GM12878 (cell line): ENCODE measurements around the gene ELP6. TPM values are rescaled to one million over a fixed set of nuclear protein-coding genes. Genes with fewer than 3 reads are reported as not detected.

Experiments
- ATAC-seq: fragments of 200-7000 bp; cut with Tn5 transposase; 3 replicates; pipeline ENCODE4 v1.9.1; 2020; ENCODE audit warnings: mild to moderate bottlenecking, moderate library complexity
- BruUV-seq: library from RNA; stranded (reverse); fragments of 400-500 nt; replicated peaks from 2 replicates; lab custom pipeline; 2021; lab: Mats Ljungman, UMichigan
- CTCF ChIA-PET: fragments of 300-600 bp; sonication (Branson Sonifier 250); formaldehyde crosslinking; extraction: SDS; loops from one replicate; lab custom pipeline; 2021; ENCODE audit warnings: inconsistent platforms; lab: Yijun Ruan, JAX
- POLR2A ChIA-PET: fragments of 350-600 bp; formaldehyde crosslinking; extraction: SDS; loops from one replicate; lab custom pipeline; 2021; ENCODE audit warnings: inconsistent platforms; lab: Charles Lee
- RAD21 ChIA-PET: fragments of 300-600 bp; sonication (Branson Sonifier 250); formaldehyde crosslinking; loops from one replicate; lab custom pipeline; 2023; ENCODE audit warnings: antibody characterized with exemption; ENCODE audit not compliant: unreplicated experiment; lab: Charles Lee
- SMC1A ChIA-PET: fragments of 300-600 bp; sonication (Branson Sonifier 250); formaldehyde crosslinking; loops from one replicate; lab custom pipeline; 2023; ENCODE audit not compliant: unreplicated experiment, uncharacterized antibody; lab: Charles Lee
- DNase-seq: peaks from one replicate; pipeline ENCODE4 v3.0.0-alpha.2; 2011; ENCODE audit warnings: low read depth, low spot score
- FAIRE-seq: peaks from 3 replicates; lab custom pipeline; 2011; peaks lifted over from hg19 to GRCh38; lab: Jason Lieb, UNC
- H2AFZ ChIP-seq: 2 replicates; pipeline ENCODE4 v1.6.0; 2011; ENCODE audit warnings: low read depth, low read length, control low read depth; ENCODE audit not compliant: control insufficient read depth
- H3K27ac ChIP-seq: 2 replicates; pipeline ENCODE4 v1.5.1; 2011; ENCODE audit warnings: control low read depth; ENCODE audit not compliant: control insufficient read depth, insufficient read depth
- H3K27me3 ChIP-seq, 2 experiments: replicated peaks in 1 of 2; 2 replicates each; pipeline versions ENCODE4 v1.6.0 to v1.6.1; 2011; ENCODE audit warnings: low read length in 1 of 2; ENCODE audit not compliant: control insufficient read depth in 2 of 2, insufficient read depth in 2 of 2
- H3K36me3 ChIP-seq, 2 experiments: 2 replicates each; pipeline ENCODE4 v1.5.1; 2011; ENCODE audit warnings: low read length in 1 of 2; ENCODE audit not compliant: control insufficient read depth in 2 of 2, insufficient read depth in 2 of 2
- H3K4me1 ChIP-seq: 2 replicates; pipeline ENCODE4 v1.6.1; 2011; ENCODE audit warnings: mild to moderate bottlenecking, low read length, moderate library complexity, mixed read lengths; ENCODE audit not compliant: control insufficient read depth, insufficient read depth
- H3K4me2 ChIP-seq: 2 replicates; pipeline ENCODE4 v1.6.0; 2011; ENCODE audit warnings: control low read depth; ENCODE audit not compliant: control insufficient read depth, insufficient read depth
- H3K4me3 ChIP-seq: fragments of 200-600 bp; sonication (generic); 2 replicates; pipeline ENCODE4 v1.5.1; 2016
- H3K79me2 ChIP-seq: 2 replicates; pipeline ENCODE4 v1.6.0; 2011; ENCODE audit warnings: low read length; ENCODE audit not compliant: control insufficient read depth, insufficient read depth
- H3K9ac ChIP-seq: 2 replicates; pipeline ENCODE4 v1.8.0; 2011; ENCODE audit warnings: low read length, control low read depth, mixed read lengths; ENCODE audit not compliant: control insufficient read depth, insufficient read depth
- H3K9me3 ChIP-seq: replicated peaks from 3 replicates; pipeline ENCODE4 v1.5.1; 2011; ENCODE audit warnings: mild to moderate bottlenecking, low read length; ENCODE audit not compliant: control insufficient read depth, insufficient read depth
- H4K20me1 ChIP-seq: 2 replicates; pipeline ENCODE4 v1.6.0; 2011; ENCODE audit not compliant: control insufficient read depth, insufficient read depth
- BHLHE40 ChIP-seq, 2 experiments: fragments of 450-650 bp in 1 of 2; IDR thresholded peaks; 2 replicates each; pipeline ENCODE4 v1.6.1; 2011 to 2017; ENCODE audit warnings: low read depth in 2 of 2, borderline replicate concordance in 1 of 2, improper control_type of control experiment in 1 of 2, low read length in 1 of 2, mild to moderate bottlenecking in 1 of 2
- CHD2 ChIP-seq: IDR thresholded peaks from 2 replicates; pipeline ENCODE4 v1.6.1; 2011; ENCODE audit warnings: low read depth, low read length, improper control_type of control experiment, borderline replicate concordance
- CUX1 ChIP-seq: IDR thresholded peaks from 2 replicates; pipeline ENCODE4 v1.6.1; 2012; ENCODE audit warnings: improper control_type of control experiment, low read depth, low read length; ENCODE audit not compliant: insufficient replicate concordance
- KAT2A ChIP-seq: conservative IDR thresholded peaks from 2 replicates; pipeline ENCODE4 v1.6.1; 2011; ENCODE audit warnings: low read depth, low read length; ENCODE audit not compliant: control insufficient read depth
- KLF5 ChIP-seq: fragments of 450-650 bp; IDR thresholded peaks from 2 replicates; pipeline ENCODE4 v1.6.1; 2014; ENCODE audit warnings: mild to moderate bottlenecking; ENCODE audit not compliant: partially characterized antibody
- MEF2B ChIP-seq: fragments of 450-650 bp; IDR thresholded peaks from 2 replicates; pipeline ENCODE4 v1.6.1; 2018; ENCODE audit warnings: mild to moderate bottlenecking, moderate library complexity; ENCODE audit not compliant: partially characterized antibody, poor library complexity, severe bottlenecking
- MLLT1 ChIP-seq: fragments of 450-650 bp; IDR thresholded peaks from 2 replicates; pipeline ENCODE4 v1.6.1; 2016; ENCODE audit warnings: mild to moderate bottlenecking
- MTA2 ChIP-seq: fragments of 450-650 bp; IDR thresholded peaks from 2 replicates; pipeline ENCODE4 v1.6.1; 2016; ENCODE audit warnings: low read depth, mild to moderate bottlenecking, moderate library complexity
- TCF7 ChIP-seq: IDR thresholded peaks from 2 replicates; pipeline ENCODE4 v1.6.1; 2014; ENCODE audit warnings: antibody characterized with exemption, borderline replicate concordance
- WRNIP1 ChIP-seq: IDR thresholded peaks from 2 replicates; pipeline ENCODE4 v1.6.1; 2011; ENCODE audit warnings: low read depth, low read length, improper control_type of control experiment, borderline replicate concordance
- ZBTB33 ChIP-seq: fragments of 450-650 bp; IDR thresholded peaks from 2 replicates; pipeline ENCODE4 v1.6.1; 2017; ENCODE audit warnings: mild to moderate bottlenecking
- ZNF217 ChIP-seq: fragments of 450-650 bp; IDR thresholded peaks from 2 replicates; pipeline ENCODE4 v1.6.1; 2017; ENCODE audit warnings: antibody characterized with exemption, mild to moderate bottlenecking
- WGBS: methylation state at CpG from one replicate; pipeline ENCODE4 v1.1.6; 2016; ENCODE audit warnings: low lambda C conversion rate; ENCODE audit not compliant: insufficient replicate concordance, insufficient coverage; ENCODE audit errors: missing lambda C conversion rate; 5-methylcytosine and 5-hydroxymethylcytosine counted together
- in situ Hi-C: fragments of 300-500 bp; cut with MboI; formaldehyde crosslinking; loops from 9 replicates; pipeline ENCODE4 v1.14.3; 2018; ENCODE audit warnings: mixed read lengths
- intact Hi-C: fragments of 100-400 bp; cut with micrococcal nuclease; formaldehyde crosslinking; loops from one replicate; pipeline ENCODE4 v1.14.2; 2022; ENCODE audit not compliant: unreplicated experiment
- polyA plus RNA-seq, 11 experiments: library from polyadenylated mRNA; depleted of rRNA in 4 of 11; unstranded in 6 of 11; stranded (reverse) in 5 of 11; fragments of >200 nt; fragmentation: Nextera tagmentation in 4 of 11; fragmentation: Illumina TruSeq in 1 of 11; extraction: Ambion mirVana in 4 of 11; extraction: Trizol in 1 of 11; gene quantifications; 1 replicate in 1 of 11; 2 replicates in 10 of 11; pipeline versions ENCODE4 v1.2.1 to v1.2.3, GENCODE V29; 2011 to 2016; ENCODE audit warnings: inconsistent platforms in 2 of 11, missing spikeins in 2 of 11, low read depth in 1 of 11
- total RNA-seq, 4 experiments: library from RNA; depleted of rRNA in 3 of 4; stranded (reverse); fragments of >200 nt in 3 of 4; fragmentation: Illumina TruSeq in 1 of 4; extraction: Trizol in 1 of 4; gene quantifications; 2 replicates each; pipeline versions ENCODE4 v1.2.1 to v1.2.3, GENCODE V29; 2013 to 2021

ELP6 gene
- total and polyA plus RNA-seq, 10 of the 15 experiments (the other 5 are each of a cell fraction or from before 2014, with no cell fraction given): 39.5 to 83.3 (median 50.2) TPM

- Histone ChIP-seq H3K36me3 (peaks cover 12 to 25% of the 10 kb centered on the region in 2 experiments), H4K20me1 (no peaks in the 10 kb centered on the region), H3K9ac (no peak overlapping the region), H3K4me1 (no peaks in the 10 kb centered on the region), H3K9me3 (no peaks in the 10 kb centered on the region), H3K27me3 (no peaks in the 10 kb centered on the region), H3K4me2 (no peak overlapping the region), H3K79me2 (no peaks in the 10 kb centered on the region), H3K27ac (no peak overlapping the region), H2AFZ (no peak overlapping the region), H3K4me3 (no peak overlapping the region)
- DNase-seq (no peak), ATAC-seq (no peak), FAIRE-seq (no peak)
- CTCF ChIA-PET: interaction anchor here (1.0 to 1.1 kb wide), 2 partner anchors 20 to 27 kb away, joined by 3 read pairs; no protein-coding TSS in a partner anchor
- POLR2A ChIA-PET: no interaction called here
- intact Hi-C loops (no loop called here), in situ Hi-C loops (no loop called here)
- RAD21 ChIA-PET: no interaction called here
- BruUV-seq: no TSS peak
- SMC1A ChIA-PET: no interaction called here
- 81% methylated on average over 2 of the region's 2 CpGs for WGBS
- no peak for TF ChIP-seq BHLHE40 (IDR thresholded peaks at IDR 0.05; ENCODE audit: borderline replicate concordance in 1 of 2, low read depth in 2 of 2, low read length in 1 of 2)
- no peak for TF ChIP-seq ZNF217
- no peak for TF ChIP-seq CHD2
- no peak for TF ChIP-seq KLF5
- TF ChIP-seq MEF2B: no peak
- no peak for TF ChIP-seq MTA2
- TF ChIP-seq KAT2A: no peak
- TF ChIP-seq WRNIP1: no peak
- TF ChIP-seq TCF7: no peak
- TF ChIP-seq MLLT1: no peak
- TF ChIP-seq CUX1: no peak
- TF ChIP-seq ZBTB33: no peak
Observed at GRCh38 chr3:47503033-47503432, 10.5 kb downstream of the ELP6 start.
